AG10803 (cell line): ENCODE measurements around the gene PCSK5.

ENCODE experiments used
- DNase-seq: peaks from one replicate; pipeline ENCODE4 v3.0.0; 2010; ENCODE audit warnings: low read depth
- H3K4me3 ChIP-seq: 2 replicates; pipeline ENCODE4 v1.5.1; 2011; ENCODE audit warnings: mild to moderate bottlenecking, low read length, control low read depth
- CTCF ChIP-seq: conservative IDR thresholded peaks from 2 replicates; pipeline ENCODE4 v1.5.1; 2011; ENCODE audit warnings: mild to moderate bottlenecking, low read length, control low read depth, inconsistent platforms

Gene PCSK5

GRCh38 chr9:76374783-76375559 is 484.5 kb downstream of the PCSK5 start:
- peak; percentile 96 for DNase-seq
- no peak overlapping the region for H3K4me3 ChIP-seq
- TF ChIP-seq CTCF = no peak

GRCh38 chr9:76377791-76378190 is 487.3 kb downstream of the PCSK5 start:
- DNase-seq = no peak
- no peak for TF ChIP-seq CTCF
- no peak overlapping the region for H3K4me3 ChIP-seq

GRCh38 chr9:76378367-76379073 is 488.0 kb downstream of the PCSK5 start:
- DNase-seq = no peak
- no peak overlapping the region for H3K4me3 ChIP-seq
- no peak for TF ChIP-seq CTCF

GRCh38 chr9:76379494-76379893 is 489.0 kb downstream of the PCSK5 start:
- DNase-seq = no peak
- TF ChIP-seq CTCF = no peak
- no peak overlapping the region for H3K4me3 ChIP-seq

GRCh38 chr9:76390656-76391055 is 500.2 kb downstream of the PCSK5 start:
- no peak overlapping the region for H3K4me3 ChIP-seq
- no peak for TF ChIP-seq CTCF
- DNase-seq = no peak

- H3K4me3 ChIP-seq = peak within 1 kb of the TSS; percentile 95
- TF ChIP-seq CTCF = peak; percentile 36
- DNase-seq = peak; percentile 96
These were observed 503.9 kb downstream of the PCSK5 start, which contains the start of gene RFK for GRCh38 chr9:76394195-76394959. Gene RFK (minus strand): TSS chr9:76394426. CDS start chr9:76394171, 255 bp downstream.
